CD4-positive, alpha-beta T cell treated with Interleukin-6 for 4 hours (primary cell): Measurements from ENCODE around the gene SH3RF2.
"Not testable (repeated sequence)": the region's sequence is repeated elsewhere in the genome, so short reads cannot be mapped to it uniquely, and the experiment has no call there.

ENCODE experiments used
- DNase-seq: peaks from one replicate; pipeline ENCODE4 v3.0.0-alpha.2; 2020; ENCODE audit warnings: mixed read lengths

Gene SH3RF2

DNA sequence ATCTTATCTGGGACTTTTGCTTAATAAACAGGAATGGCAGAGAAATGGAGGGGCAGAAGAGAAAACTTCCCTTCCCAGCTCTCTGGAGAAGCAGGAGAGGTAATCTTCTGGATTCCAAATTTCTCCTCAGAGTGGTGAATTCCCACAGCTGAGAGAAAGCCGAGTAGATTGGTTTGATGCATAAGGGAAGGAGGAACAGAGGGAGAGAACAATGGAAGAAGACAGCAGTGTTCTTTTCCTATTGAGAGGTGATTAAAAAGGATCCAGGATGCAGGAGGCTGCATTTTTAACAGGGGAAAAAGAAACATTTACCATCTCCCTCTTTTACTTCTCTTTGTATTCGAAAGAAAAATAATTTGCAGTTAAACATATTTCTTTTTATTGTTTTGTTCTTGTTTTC is 13.1 kb downstream of the SH3RF2 start:
- DNase-seq: no peak

GRCh38 chr5:145951071-145951470 is 14.7 kb downstream of the SH3RF2 start:
- DNase-seq: no peak

DNA sequence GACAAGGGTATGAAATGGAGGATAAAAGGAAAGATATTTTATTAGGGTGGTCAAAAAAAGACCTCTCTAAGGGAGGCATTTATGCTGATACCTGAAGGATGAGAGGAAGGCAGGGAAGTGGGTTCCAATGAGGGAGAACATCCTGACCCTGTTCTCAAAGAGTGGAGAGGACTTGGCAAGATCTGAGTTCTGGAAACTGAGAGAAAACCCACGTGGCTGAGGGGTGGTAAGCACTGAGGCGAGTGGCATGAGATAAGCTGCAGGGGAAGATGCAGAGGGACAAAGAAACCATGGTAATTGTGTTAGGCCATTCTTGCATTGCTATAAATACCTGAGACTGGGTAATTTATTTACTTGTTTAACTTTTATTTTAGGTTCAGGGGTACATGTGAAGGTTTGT is 16.8 kb downstream of the SH3RF2 start:
- no peak for DNase-seq

GRCh38 chr5:145954140-145954539 is 17.8 kb downstream of the SH3RF2 start:
- DNase-seq: not testable (repeated sequence)

DNA sequence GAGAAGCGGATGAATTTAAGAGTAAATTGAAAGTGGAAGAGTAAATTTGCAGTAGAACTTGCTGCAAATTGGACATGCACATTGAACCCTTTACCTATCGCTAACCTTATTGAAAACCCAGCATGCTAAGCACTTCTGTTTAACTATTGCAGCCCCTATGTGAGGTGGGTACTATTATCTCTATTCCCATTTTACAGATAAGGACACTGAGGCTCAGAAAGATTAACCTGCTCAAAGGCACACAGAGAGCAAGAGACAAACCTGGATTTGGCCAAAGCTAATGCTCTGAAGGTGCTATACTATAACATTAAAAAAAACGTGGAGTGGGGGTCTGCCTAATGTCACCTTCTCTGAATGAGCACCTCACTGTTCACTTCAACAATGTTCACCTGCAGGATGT is 21.0 kb downstream of the SH3RF2 start:
- DNase-seq: no peak

- DNase-seq: no peak
Observed at GRCh38 chr5:145958436-145958835, 22.1 kb downstream of the SH3RF2 start.

- no peak for DNase-seq
Observed at GRCh38 chr5:145960166-145960565, 23.8 kb downstream of the SH3RF2 start.

DNA sequence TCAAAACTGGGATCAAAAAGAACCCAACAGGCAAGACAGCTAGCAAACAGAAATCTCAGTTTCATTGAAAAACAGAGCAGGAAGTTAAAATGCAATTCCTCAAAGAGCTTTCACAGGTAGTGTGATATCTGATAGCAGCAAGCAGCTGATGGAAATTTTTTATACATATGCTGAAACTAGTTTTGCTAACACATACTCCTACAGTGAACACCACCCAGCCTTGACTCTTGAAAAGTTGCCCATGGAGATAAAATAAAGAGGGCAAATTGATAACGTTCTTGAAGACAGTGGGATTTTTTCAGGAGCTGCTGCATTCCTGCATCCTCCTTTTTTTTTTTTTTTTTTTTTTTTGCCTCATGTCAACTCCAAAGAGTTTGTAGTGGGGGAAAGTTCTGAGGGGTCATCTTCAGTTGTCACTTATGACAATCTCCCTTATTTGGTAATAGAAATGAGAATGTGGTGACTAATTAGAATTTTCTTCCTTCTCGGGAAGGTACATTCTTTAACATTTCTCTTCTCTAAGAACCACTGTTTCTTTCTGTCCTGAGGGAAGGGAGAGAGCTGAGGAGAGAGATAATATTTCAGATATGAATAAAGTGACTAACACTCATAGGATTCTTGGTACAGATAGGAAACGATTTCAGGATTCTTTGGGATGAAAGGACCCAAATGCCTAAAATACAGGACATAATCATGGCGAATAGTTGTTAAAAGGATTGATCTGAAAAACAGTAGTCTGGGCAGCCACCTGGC is 24.6 kb downstream of the SH3RF2 start:
- no peak for DNase-seq

GRCh38 chr5:145962001-145962400 is 25.6 kb downstream of the SH3RF2 start:
- no peak for DNase-seq

- not testable (repeated sequence) for DNase-seq
Observed at GRCh38 chr5:145964008-145964407, 27.6 kb downstream of the SH3RF2 start.

GRCh38 chr5:145965804-145966203 is 29.4 kb downstream of the SH3RF2 start:
- DNase-seq: no peak

DNA sequence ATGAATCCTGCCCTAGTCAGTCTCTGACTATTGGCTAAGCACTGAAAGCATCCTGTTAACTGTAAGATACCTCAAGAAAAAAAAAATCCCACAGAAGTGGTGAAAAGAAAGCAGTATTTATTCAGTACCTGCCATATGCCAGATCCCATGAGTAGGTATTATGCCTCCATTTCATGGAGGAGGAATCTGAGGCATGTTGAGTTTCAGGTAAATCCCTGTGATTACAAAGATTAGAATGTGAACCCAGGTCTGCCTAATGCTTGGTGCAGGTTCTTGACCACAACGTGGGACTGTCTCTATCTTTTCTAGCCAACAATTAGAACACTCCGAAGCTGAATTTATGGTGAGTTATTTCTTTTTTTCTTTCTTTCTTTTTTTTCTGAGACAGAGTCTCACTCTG is 30.9 kb downstream of the SH3RF2 start:
- no peak for DNase-seq

DNA sequence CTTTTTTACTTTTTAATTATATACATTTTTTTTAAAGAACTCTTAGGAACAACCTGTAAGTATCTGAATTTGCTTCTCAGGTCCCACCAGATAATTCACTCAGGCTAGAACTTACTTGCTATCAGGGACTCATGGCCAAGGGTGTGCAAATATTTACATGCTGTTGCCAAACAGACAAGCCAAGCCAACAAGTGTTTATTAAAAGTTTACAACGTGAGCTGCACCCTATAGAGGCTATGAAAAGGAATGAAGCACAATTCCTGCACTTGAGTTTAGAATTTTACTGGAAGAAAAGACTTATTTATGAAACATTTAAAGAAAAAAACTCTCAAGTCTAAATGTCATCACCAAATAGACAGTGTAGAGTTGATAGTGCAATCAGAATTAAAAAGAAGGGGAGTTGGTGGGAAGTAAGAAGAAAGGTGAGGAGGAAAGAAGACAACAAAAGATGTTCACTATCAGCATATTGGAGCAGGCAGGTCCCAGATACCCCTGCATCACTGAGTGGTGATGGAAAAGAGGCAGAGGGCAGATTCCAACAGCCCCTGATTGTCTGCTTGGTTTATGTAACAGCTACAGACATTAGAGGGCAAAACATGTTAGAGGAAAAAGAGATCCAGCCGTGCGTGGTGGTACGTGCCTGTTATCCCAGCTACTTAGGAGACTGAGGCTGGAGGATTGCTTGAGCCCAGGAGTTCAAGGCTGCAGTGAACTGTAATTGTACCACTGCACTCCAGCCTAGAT is 32.8 kb downstream of the SH3RF2 start:
- DNase-seq: no peak

GRCh38 chr5:145969714-145970092 is 33.3 kb downstream of the SH3RF2 start:
- DNase-seq: no peak

- no peak for DNase-seq
Observed at GRCh38 chr5:145971108-145971507, 34.7 kb downstream of the SH3RF2 start.

GRCh38 chr5:145971701-145972100 is 35.3 kb downstream of the SH3RF2 start:
- DNase-seq: no peak

DNA sequence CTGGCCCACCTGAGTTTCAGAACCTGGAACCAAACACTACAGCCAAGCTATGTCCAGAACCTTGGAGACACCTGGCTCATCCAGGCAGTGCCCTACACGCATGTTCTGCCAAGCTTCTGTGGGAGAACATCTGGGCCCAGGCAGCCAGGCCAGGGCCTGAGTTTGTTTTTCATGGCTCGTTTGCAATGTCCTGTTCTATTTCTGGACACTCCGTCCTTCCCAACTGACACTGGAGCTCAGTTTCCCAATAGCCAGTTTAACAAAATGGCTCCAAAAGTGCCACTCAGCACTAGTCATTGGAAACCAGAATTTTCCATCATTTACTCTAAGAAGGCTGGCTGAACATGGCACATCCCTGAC is 38.6 kb downstream of the SH3RF2 start:
- no peak for DNase-seq

GRCh38 chr5:145975361-145976066 is 39.1 kb downstream of the SH3RF2 start:
- no peak for DNase-seq

- DNase-seq: no peak
Observed at GRCh38 chr5:145976431-145977155, 40.2 kb downstream of the SH3RF2 start.

- no peak for DNase-seq
Observed at GRCh38 chr5:145978171-145978570, 41.8 kb downstream of the SH3RF2 start.

GRCh38 chr5:145978708-145979107 is 42.3 kb downstream of the SH3RF2 start:
- no peak for DNase-seq

DNA sequence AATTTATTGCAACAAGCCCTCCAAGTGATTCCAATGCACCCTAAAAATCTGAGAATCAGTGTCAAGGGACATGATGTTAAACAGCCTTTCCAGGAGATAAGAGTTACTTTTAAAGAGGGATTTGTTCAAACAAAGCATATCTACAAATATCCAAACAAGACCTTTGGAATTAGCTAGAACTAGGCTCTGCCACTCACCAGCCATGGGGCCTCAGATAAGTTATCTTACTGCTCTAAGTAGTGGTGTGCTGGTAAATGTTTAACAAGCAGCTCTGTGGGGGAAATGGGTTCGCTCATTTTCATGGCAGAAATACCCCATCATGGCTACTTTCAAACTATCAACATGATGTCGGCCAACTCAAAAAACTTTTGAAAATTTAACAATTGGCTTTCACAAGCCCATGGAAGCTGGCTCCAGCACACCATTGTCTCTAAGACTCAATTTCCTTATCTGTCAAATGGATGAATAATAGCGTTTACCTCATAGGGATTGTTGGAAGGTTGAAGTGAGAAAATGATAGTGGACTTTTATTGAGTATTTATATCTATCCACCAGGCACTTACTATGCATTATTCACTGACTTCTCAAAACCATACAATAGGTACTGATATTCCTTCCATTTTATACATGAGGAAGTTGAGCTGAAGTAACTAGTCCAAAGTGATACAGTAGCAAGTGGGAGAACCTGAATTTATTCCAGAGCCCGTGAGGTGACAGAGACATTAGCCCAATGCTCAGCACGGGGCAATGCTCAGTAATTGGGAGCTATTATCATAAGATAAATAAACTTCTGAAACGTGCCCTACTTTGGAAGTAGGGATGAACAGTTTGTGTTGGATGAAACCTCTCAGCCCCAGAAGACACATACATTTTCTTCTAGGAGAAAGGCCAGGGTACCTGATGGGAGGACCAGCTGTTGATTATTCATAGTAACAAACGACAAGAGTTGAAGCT is 43.2 kb downstream of the SH3RF2 start:
- no peak for DNase-seq
